ENCODE results near the gene CHMP4A. TPM values are rescaled to one million over a fixed set of nuclear protein-coding genes. Genes with fewer than 3 reads are reported as not detected.

The CHMP4A gene
- total RNA-seq, 1 experiment from 2014 or later, result 34.6 TPM

- Histone ChIP-seq H3K27me3 (ENCODE audit: insufficient read depth, low read length) (no peaks in the 10 kb centered on the region), H3K4me2 (ENCODE audit: low read length) (peak overlapping the region; percentile 89), H3K9me3 (ENCODE audit: control insufficient read depth in 1 of 2, insufficient read depth in 1 of 2, low read depth in 1 of 2, low read length in 2 of 2) (no peaks in the 10 kb centered on the region), H3K27ac (ENCODE audit: low read depth, low read length) (peak overlapping the region; percentile 94), H3K9me2 (ENCODE audit: insufficient read depth) (no peaks in the 10 kb centered on the region), H3K4me1 (ENCODE audit: control insufficient read depth in 1 of 2, insufficient read depth in 2 of 2, low read length in 2 of 2) (peaks cover 14 to 22% of the 10 kb centered on the region in 2 experiments), H3K79me2 (ENCODE audit: insufficient read depth, low read length) (peaks cover 86% of the 10 kb centered on the region), H4K20me1 (ENCODE audit: insufficient read depth) (no peaks in the 10 kb centered on the region), H3K36me3 (ENCODE audit: control insufficient read depth in 1 of 2, insufficient read depth in 2 of 2, low read length in 2 of 2) (peaks cover 17% of the 10 kb centered on the region in 2 experiments; a peak in 3 of 4 replicates), H2AFZ (ENCODE audit: low read depth, low read length, poor library complexity, severe bottlenecking) (no peak overlapping the region), H3K4me3 (replicated peaks in 1 of 2; ENCODE audit: low read depth in 1 of 2, low read length in 2 of 2) (peak overlapping the region; percentile 96 to 100), H3K9ac (ENCODE audit: low read length) (peak overlapping the region; percentile 94)
- CTCF ChIA-PET, result no interaction called here
- RAD21 ChIA-PET (ENCODE audit: low non-redundant PET in 1 of 2, low total read pairs in 2 of 2, uncharacterized antibody in 2 of 2, unreplicated experiment in 2 of 2), result interaction anchor here in 1 of 2 experiments (0.6 kb wide), 1 partner anchor 167 kb away, joined by 6 read pairs; no protein-coding TSS in a partner anchor
- DNase-seq (ENCODE audit: low read depth, low spot score) (no peak), ATAC-seq (peak; percentile 26)
- TF ChIP-seq ZFX (IDR thresholded peaks at IDR 0.05) (peak; percentile 54), SIN3A (IDR thresholded peaks at IDR 0.05; ENCODE audit: low read depth) (no peak), POLR2AphosphoS5 (IDR thresholded peaks at IDR 0.05; ENCODE audit: low read depth, low read length) (peak; percentile 50)
- POLR2A ChIA-PET, result no interaction called here
- TSS peak; percentile 75 for BruUV-seq (replicated peaks)
- intact Hi-C loops (cut with micrococcal nuclease), result loop anchor here (1.0 to 2.0 kb wide), 2 partner anchors 15 to 66 kb away; partner anchors contain the start of gene MDP1
Measured at GRCh38 chr14:24231263-24232120, 18.2 kb upstream of the CHMP4A start.

GRCh38 chr14:24228902-24229301 lies 15.6 kb upstream of the CHMP4A start:
- ATAC-seq (no peak), DNase-seq (ENCODE audit: low read depth, low spot score) (no peak)
- Histone ChIP-seq H3K9me2 (ENCODE audit: insufficient read depth) (no peaks in the 10 kb centered on the region), H3K36me3 (ENCODE audit: control insufficient read depth in 1 of 2, insufficient read depth in 2 of 2, low read length in 2 of 2) (peaks cover 4 to 10% of the 10 kb centered on the region in 2 experiments; a peak in 3 of 4 replicates), H3K4me3 (replicated peaks in 1 of 2; ENCODE audit: low read depth in 1 of 2, low read length in 2 of 2) (no peak overlapping the region), H4K20me1 (ENCODE audit: insufficient read depth) (no peaks in the 10 kb centered on the region), H3K9me3 (ENCODE audit: control insufficient read depth in 1 of 2, insufficient read depth in 1 of 2, low read depth in 1 of 2, low read length in 2 of 2) (no peaks in the 10 kb centered on the region), H3K79me2 (ENCODE audit: insufficient read depth, low read length) (peaks cover 88% of the 10 kb centered on the region), H3K4me1 (ENCODE audit: control insufficient read depth in 1 of 2, insufficient read depth in 2 of 2, low read length in 2 of 2) (peaks cover 13 to 21% of the 10 kb centered on the region in 2 experiments), H3K27ac (ENCODE audit: low read depth, low read length) (no peak overlapping the region), H3K27me3 (ENCODE audit: insufficient read depth, low read length) (no peaks in the 10 kb centered on the region), H3K4me2 (ENCODE audit: low read length) (no peak overlapping the region), H3K9ac (ENCODE audit: low read length) (no peak overlapping the region), H2AFZ (ENCODE audit: low read depth, low read length, poor library complexity, severe bottlenecking) (no peak overlapping the region)
- no peak for TF ChIP-seq ATF3 (IDR thresholded peaks at IDR 0.05)
- no peak for TF ChIP-seq SIN3A (IDR thresholded peaks at IDR 0.05; ENCODE audit: low read depth)
- TF ChIP-seq EZH2 (IDR thresholded peaks at IDR 0.05), result no peak
- no peak for TF ChIP-seq SRF (IDR thresholded peaks at IDR 0.05; ENCODE audit: low read depth)
- no peak for TF ChIP-seq TCF7L2 (IDR thresholded peaks at IDR 0.05; ENCODE audit: borderline replicate concordance, extremely low read depth, insufficient read depth, insufficient read length)
- no peak for TF ChIP-seq SP1 (IDR thresholded peaks at IDR 0.05; ENCODE audit: low read depth)
- BruUV-seq (replicated peaks), result no TSS peak
- intact Hi-C loops (cut with micrococcal nuclease), result no loop called here
- POLR2A ChIA-PET, result interaction anchor here (0.9 kb wide), 1 partner anchor 13 kb away, joined by 3 read pairs; the partner anchor contains the start of gene MDP1
- CTCF ChIA-PET, result interaction anchor here (1.2 kb wide), 1 partner anchor 13 kb away, joined by 4 read pairs; the partner anchor contains the start of gene MDP1
- RAD21 ChIA-PET (ENCODE audit: low non-redundant PET in 1 of 2, low total read pairs in 2 of 2, uncharacterized antibody in 2 of 2, unreplicated experiment in 2 of 2), result no interaction called here

Measured in HCT116 (cell line).